HG02870 (cell line): ENCODE measurements around the gene ADGRE3.
"Not testable (repeated sequence)": the region's sequence is repeated elsewhere in the genome, so short reads cannot be mapped to it uniquely, and the experiment has no call there.

ENCODE experiments used
- ATAC-seq: cut with Tn5 transposase; IDR thresholded peaks from one replicate; pipeline ENCODE4 v1.9.1; 2021; ENCODE audit warnings: mild to moderate bottlenecking, moderate library complexity; ENCODE audit not compliant: unreplicated experiment

The ADGRE3 gene

DNA sequence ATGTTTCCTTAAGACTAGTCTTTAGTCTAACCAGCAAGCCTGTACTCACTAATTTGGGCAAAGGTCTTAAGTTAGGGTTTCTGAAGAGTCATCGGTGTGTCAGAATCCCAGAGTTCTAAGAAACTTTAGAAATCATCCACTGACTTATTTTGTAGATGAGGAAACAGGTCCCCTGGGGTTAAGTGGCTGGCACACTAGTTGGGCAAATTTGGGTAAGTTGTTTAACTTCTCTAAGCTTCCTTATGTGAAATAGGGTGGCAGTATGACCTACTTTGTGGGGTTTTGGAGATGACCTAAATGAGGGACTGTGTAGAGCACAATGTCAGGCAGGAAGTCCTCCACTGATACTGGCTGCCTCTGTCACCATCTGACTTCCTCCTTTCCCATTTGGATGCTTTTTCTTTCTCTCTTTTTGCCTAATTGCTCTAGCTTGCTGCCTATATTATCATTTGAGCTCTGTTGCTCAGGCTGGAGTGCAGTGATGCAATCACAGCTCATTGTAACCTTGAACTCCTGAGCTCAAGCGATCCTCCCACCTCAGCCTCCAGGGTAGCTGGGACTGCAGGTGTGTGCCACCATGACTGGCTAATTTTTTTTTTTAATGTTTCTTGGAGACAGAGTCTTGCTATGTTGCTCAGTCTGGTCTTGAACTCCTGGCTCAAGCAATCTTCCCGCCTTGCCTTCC lies 2.3 kb downstream of the ADGRE3 start:
- ATAC-seq, result no peak

DNA sequence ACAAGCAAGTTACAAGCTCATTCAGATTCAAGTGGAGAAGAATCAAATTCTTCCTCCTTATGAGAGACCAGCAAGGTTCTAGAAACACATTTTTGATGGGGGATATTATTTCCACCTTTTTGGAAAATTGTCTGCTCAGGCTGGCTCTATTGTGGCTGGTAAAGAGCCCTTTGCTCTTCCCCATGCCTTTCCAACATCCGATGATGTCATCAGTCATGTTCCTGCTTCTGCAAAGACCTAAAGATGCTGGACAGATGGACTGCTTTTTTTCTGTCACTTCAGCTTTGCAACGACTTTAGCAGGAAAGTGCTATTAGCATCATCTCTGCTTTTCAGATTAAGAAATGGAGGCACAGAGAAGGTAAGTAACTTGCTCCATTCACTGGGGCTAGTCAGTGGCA lies 4.2 kb downstream of the ADGRE3 start:
- no peak for ATAC-seq

DNA sequence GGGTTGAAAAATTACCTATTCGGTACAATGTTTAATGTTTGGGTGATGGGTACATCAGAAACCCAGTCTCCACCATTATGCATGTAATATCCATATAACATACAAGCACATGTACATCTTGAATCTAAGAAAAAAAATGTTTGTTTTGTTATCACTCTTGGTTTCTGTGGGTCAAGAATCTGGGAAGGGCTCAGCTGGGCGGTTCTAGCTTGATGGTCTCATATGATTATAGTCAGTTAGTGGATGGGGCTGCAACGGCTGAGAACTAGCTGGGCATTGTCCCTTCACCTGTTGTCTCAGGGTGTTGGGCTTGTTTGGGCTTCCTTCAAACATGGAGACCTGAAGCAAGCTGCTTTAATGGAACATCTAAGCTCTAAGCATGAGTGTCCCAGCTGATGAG lies 4.7 kb downstream of the ADGRE3 start:
- ATAC-seq, result no peak

DNA sequence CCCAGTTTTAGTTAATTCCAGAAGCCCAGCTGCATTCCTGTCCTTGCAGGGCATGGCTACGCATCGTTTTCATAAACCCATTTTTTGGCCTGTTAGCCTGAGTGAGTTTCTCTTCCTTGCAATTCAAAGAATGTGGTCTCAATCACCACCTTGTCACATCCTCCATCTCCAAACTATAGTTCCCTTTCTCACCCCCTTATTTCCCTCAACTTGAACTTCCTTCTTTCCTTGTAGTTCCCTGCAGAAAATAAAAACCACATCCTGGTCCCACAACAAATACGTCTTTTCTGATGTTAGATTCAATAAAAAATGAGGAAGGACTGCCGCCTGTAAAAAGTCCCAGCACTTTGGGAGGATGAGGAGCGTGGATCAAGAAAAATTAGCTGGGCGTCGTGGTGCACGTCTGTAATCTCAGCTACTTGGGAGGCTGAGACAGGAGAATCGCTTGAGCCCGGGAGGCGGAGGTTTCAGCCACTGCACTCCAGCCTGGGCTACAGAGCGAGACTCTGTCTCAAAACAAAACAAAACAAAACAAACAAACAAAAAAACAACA lies 13.2 kb downstream of the ADGRE3 start:
- ATAC-seq, result no peak

DNA sequence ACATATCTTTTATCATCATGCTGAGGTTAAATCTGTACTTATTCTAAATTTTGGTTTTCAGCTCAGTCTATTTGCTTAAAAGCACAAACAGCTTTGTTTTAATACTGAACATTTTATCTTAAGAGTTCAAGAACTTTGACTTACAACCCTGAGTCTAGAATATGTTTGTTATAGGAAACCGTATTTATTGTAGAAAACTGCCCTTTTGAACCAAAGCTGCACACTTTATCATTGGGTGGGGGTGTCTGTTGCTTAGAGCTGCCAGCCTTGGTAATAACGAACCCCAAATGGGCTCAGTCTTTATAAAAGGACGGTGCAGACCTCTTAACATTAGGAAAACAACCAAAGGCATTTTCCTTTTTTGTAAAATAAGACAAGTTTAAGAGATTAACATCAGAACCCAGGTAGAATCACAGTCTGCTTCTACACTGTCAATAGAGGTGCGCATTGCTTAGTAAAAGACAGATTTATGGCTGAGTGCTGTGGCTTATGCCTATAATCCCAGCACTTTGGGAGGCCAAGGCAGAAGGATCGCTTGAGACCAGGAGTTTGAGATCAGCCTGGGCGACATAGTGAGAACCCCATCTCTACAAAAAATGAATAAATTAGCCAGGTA lies 14.7 kb downstream of the ADGRE3 start:
- ATAC-seq, result no peak

DNA sequence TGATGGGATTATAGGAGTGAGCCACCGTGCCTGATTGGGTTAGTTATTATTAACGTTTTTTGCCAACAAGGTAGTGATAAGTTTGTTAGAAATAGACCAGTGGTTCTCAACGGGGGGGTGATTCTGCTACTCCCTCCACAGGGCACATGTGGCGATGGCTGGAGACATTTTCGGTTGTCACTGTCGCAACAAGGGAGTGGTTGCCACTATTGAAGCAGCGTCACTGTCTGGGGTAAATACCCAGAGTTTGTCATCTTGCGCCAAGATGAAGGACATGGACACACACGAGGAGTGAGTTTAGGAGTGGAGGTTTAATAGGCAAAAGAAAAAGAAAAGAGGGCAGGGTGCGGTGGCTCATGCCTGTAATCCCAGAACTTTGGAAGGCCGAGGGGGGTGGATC lies 18.9 kb downstream of the ADGRE3 start:
- ATAC-seq, result no peak

DNA sequence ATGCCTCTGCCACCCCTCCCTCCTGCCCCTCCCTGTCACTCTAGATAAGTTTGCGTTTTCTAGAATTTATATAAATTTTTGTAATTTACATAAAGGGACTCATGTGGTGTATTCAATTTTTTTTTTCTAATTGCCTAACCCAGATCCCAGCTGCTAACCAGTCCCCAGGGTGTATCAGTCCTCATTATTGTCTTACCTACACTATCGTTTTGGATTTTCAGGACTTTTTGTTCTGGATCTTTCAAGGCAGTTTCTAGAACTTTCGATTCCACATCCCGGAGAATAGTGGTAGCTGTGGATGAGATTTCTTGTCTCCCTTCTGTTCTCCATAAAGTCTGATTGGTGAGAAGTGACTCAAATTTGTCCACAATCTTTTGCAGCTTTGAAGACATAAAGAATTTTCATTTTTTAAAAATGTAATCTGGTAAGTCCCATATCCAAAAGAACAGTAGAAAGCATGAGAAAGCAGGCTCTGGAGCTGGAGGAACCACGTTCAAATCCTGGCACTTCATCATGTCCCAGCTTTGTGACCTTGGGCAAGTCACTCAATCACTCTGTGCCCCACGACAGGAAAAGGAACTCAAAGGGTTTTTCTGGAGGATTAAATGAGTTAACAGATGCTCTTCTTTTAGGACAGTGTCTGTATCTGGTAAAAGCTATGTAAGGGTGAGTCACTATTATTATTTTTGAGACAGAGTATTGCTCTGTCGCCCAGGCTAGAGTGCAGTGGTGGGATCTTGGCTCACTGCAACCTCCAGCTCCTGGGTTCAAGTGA lies 19.7 kb downstream of the ADGRE3 start:
- no peak for ATAC-seq

DNA sequence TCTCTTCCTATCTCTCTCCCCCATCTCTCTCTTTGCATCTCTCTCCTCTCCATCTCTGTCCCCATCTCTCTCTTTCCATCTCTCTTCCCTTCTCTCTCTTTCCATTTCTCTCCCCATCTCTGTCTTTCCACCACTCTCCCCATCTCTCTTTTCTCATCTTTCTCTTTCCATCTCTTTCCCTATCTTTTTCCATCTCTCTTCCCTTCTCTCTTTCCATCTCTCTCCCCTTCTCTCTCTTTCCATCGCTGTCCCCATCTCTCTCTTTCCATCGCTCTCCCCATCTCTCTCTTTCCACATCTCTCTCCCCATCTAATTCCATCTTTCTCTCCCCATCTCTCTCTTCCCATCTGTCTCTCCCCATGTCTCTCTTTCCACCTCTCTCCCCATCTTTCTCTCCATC lies 24.5 kb downstream of the ADGRE3 start:
- ATAC-seq, result no peak

DNA sequence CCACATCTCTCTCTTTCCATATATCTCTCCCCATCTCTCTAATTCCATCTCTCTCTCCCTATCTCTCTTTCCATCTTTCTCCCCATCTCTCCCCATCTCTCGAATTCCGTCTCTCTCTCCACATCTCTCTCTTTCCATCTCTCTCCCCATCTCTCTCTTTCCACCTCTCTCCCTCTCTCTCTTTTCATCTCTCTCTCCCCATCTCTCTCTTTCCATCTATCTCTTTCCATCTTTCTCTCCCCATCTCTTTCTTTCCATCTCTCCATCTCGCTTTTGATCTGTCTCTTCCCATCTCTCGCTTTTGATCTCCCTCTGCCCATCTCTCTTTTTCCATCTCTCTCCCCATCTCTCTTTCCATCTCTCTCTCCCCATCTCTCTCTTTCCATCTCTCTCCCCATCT lies 25.6 kb downstream of the ADGRE3 start:
- no peak for ATAC-seq

GRCh38 chr19:14648506-14648905 lies 26.1 kb downstream of the ADGRE3 start:
- no peak for ATAC-seq

GRCh38 chr19:14639536-14640277 lies 34.9 kb downstream of the ADGRE3 start:
- ATAC-seq, result no peak

- ATAC-seq, result no peak
These were observed 42.4 kb downstream of the ADGRE3 start for GRCh38 chr19:14632286-14632685.

GRCh38 chr19:14629557-14629956 lies 45.1 kb downstream of the ADGRE3 start:
- ATAC-seq, result no peak

- not testable (repeated sequence) for ATAC-seq
These were observed 50.2 kb downstream of the ADGRE3 start for GRCh38 chr19:14624491-14624890.

DNA sequence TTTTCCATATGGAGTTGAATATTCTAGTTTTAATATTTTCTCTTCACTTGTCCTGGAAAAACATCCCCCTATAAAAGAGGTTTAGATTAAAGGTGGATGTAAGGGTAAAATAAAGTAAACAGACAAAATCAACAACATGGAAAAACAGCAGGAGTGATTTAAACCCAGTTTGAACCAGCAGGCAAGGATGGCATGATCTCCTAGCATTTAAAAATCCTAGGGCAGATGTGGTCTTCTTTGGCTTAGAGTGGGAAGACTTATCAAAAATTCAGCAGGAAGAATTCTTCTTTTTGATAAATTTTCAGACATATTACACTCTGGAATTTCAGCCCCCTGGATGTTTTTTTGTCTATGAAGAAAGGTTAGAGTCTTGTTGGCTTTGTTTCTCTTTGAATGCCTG lies 55.2 kb downstream of the ADGRE3 start:
- no peak for ATAC-seq

DNA sequence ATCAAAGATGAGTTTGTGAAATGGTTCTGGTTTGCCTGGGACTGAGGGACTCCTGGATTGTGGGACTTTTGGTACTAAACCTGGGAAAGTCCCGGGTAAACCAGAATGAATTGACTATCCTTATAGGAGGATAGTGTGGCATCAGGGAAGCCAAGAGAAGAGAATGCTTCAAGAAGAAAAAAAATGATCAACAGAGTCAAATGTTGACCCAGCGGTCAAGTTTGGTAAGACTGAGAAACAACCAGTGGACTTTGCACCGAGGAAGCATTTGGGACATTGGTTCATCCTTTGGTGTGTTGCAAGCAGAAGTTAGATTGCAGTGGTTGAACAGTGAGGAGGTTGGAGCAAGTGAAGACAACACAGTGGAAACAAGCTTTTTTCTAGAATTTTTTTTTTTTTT lies 58.2 kb downstream of the ADGRE3 start:
- no peak for ATAC-seq

DNA sequence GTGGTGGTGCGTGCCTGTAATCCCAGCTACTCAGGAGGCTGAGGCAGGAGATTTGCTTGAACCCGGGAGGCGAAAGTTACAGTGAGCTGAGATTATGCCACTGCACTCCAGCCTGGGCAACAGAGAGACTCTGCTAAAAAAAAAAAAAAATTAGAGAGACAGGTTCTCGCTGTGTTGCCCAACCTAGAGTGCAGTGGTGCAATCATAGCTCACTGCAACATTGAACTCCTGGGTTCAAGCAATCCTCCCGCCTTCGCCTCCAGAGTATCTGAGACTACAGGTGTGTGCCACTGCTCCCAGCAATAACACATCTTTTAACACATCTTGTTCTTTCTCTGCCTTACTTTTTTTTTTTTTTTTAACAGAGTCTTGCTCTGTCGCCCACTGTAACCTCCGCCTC lies 59.0 kb downstream of the ADGRE3 start:
- no peak for ATAC-seq

DNA sequence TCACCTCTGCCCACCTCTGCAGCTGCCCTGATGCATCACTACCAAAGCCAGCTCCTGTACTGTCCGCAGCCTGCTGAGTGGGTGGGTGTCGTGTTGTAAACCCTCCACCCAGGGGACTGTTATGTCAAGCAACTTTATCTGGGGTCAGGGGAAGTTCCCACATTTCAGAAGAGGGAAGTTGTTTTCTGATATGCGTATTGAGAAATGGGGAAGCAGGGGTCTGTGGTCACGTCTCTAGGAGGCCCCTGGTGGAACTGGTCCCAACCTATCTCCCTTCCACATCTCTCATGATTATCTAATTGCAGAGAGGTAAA lies 60.6 kb downstream of the ADGRE3 start:
- no peak for ATAC-seq

DNA sequence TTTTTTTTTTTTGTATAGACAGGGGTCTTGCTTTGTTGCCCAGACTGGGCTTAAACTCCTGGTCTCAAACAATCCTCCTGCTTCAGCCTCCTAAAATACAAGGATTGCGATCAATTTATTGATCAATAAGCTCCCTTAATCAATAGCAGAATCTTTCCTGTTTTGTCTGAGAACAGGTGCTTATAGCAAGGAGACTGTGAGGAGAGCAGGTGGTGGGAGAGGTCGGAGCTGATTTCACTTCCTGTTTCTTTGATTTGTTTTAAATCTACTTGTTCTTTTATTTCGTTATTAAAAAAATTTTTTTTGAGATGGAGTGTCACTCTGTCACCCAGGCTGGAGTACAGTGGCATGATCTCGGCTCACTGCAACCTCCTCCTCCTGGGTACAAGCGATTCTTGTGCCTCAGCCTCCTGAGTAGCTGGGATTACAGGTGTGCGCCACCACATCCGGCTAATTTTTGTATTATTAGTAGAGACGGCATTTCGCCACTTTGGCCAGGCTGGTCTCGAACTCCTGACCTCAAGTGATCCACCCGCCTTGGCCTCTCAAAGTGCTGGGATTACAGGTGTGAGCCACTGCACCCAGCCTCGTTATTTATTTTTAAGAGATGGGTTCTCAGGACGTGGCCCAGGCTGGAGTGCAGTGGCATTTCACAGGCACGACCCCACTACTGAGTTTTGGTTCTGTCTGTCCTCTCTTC lies 61.1 kb downstream of the ADGRE3 start:
- not testable (repeated sequence) for ATAC-seq

DNA sequence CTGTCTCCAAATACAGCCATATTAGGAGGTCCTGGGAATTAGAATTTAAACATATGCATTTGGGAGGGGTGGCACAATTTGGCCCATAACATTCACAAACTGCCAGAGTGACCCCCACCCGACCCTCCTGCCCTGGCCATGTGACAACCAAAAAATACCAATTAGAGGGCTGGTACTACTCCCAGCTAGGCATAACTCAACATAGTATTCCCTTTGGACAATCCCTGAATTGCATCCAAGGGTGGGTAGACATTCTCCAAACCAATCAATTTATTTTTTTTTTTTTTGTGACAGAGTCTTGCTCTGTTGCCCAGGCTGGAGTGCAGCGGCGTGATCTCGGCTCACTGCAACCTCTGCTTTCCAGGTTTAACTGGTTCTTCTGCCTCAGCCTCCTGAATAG lies 62.0 kb downstream of the ADGRE3 start:
- ATAC-seq, result no peak

GRCh38 chr19:14612242-14612641 lies 62.4 kb downstream of the ADGRE3 start:
- ATAC-seq, result not testable (repeated sequence)
